Measurements from ENCODE around the gene ME3. TPM values are rescaled to one million over a fixed set of nuclear protein-coding genes. Genes with fewer than 3 reads are reported as not detected.
A peak's percentile ranks its signal among the peaks of the same experiment; 100 is the strongest.

The ME3 gene
- 37.6 TPM for total RNA-seq

DNA sequence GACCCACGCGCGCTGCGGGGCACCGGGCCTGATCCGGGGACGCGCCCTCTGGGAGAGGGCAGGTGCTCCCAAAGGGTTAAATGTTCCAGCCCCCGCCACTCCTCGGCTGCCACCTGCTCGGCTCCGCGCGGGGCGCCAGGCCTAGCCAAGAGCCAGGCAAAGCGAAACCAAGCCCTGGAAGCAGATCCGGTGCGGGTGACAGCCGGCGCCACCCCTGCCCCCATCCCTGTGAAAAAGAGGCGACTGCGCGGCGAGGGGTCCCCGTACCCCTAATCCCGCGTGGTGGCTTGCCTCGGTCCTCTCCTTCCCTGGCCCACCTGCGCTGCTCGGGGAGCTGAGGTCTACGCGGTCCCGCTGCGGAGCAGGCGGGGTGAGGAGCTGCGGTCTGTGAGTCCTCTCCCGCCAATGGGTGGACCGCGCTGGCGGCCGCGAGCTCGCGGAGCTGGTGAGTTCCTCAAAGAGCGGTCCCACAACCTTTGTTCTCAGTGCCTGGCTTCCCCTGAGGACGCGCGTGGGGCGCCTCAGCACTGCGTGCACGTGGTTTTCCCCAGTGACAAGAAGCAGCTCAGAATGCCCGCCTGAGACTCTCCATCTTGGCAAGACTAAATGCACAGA lies at the start of gene ME3:
ME3 (minus strand) TSS at position 610 of the 615 bp plus-strand sequence.
- peak; percentile 45 for DNase-seq (ENCODE audit: low spot score)

DNA sequence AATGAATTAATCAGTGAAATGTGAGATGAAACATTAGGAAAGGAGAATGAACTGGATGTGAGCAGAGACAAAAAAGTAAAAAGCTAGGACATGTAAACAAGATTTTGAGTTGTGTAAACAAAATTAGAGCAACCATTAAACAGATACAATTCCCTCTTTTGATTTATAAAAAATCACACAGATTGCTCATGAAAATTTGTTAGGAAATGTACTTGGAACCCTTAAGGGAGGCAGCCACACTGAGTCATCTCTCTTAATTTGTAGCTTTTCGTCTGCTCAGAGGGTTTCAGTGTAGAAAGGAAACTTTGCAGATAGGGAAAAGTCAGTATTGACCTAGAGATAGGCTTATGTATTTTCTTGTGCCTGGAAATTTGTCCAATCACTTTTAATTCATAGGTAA lies 49.6 kb upstream of the ME3 start:
- no peak for DNase-seq (ENCODE audit: low spot score)

DNA sequence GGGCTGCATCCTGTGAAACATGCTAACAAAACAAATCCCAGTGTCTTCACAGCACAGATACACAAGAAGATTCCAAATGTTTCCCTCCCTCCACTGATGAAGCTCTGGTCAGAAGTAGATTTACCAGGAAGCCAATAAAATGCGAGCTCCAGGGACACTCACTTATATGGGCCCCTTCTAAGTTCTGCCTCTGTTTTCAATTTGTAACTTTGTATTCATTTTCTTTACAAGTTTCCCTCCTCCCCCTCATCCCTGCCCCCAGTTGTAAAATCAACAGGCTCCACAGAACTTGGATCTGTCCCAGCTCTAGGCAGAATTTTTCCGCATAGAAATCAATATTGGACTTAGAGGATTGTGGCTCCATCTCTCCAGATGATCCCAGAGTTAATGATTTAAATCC lies 48.1 kb upstream of the ME3 start:
- DNase-seq (ENCODE audit: low spot score): peak; percentile 35

DNA sequence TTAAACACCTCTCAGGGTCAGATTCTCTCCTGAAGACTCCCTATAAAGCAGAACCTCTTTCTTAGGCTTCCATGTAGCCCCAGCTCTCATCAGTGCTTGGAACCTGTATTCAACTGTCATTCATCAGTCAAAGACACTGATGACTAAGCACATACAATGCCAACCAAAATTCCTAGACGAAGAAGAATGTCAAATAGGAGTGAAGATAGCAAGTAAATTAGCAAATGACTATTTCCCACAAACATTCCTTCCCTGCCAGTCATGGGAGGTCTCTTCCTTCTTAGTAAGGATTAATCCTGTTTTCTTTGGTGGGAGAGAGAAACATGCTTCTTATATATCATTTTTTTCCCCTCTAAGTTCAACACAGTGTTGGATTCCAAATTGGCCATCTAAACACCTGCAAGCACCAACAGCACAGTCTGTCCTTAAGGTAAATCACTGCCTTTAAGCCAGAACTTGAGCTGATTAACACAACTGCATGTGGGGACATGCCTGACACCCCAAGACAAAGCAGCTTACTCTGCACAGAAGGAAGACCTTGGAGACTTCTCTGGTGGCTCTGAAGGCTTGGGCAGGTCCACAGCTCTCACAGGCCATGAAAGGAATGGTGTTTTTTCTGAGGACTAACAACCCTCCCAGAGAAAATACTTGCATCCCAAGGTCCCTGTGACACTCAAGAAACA lies 47.5 kb upstream of the ME3 start:
- DNase-seq (ENCODE audit: low spot score): no peak

DNA sequence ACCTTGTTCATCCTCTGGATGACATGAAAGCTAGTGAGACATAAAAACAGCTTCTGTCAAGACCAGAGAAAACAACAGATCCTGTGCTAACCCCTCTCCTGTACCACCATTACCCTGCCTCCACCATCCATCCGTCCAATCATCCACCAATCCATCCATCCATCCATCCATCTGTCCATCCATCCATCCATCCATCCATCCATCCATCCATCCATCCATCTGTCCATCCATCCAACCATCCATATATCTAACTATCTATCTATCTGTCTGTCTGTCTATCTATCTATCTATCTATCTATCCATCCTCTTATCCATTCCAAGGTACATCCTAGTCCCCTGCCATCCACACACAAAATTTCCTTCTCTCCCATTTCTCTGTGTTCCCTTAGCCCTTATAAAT lies 46.6 kb upstream of the ME3 start:
- no peak for DNase-seq (ENCODE audit: low spot score)

DNA sequence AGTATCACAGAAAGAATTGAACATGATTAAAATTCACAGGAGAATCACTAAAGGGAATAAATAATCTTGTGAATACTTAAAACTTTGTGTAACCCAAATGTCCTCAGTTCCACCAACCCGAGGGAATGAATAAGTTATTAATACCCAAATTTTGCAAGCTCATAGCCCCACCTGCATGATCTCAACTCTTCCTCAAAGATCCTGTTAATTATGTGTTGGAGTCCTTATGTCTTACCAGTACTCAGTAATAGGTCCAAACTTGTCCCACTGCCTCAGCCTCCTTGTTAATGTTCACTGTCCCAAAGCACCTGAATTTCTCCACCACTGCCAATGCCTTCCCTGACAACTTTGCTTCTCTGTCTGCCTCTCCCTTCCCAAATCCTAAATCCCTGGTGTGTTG lies 46.1 kb upstream of the ME3 start:
- no peak for DNase-seq (ENCODE audit: low spot score)

DNA sequence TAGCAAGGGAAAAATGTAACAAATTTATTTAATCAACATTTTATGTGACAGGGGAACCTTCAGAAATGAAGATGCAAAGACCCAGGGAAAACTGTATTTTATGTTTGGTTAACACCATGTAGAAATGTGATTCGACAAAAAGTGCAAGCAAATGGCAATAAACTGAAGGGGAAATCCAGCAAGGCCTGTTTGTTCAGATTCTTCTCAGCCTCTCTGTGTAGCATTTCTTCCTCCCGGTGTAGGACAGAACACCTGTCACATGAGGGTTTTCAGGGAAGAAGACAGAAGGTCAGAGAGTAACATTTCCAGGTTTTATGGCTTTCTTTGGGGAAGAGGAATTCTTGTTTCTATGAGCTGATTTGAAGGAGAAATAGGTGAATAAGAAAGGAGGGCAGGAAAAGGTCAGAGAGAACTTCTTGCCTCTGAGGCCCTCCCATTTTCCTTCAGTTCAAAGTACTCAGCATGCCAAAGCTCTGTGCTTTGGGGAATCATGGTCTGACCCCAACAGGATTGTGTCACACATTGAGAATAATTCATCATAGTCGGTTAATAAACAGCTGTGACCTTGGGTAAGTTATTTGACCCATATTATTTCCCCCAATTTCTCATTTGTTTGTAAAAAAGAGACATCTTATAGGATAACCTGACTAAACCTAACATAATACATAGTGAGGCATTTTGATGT lies 45.5 kb upstream of the ME3 start:
- no peak for DNase-seq (ENCODE audit: low spot score)

DNA sequence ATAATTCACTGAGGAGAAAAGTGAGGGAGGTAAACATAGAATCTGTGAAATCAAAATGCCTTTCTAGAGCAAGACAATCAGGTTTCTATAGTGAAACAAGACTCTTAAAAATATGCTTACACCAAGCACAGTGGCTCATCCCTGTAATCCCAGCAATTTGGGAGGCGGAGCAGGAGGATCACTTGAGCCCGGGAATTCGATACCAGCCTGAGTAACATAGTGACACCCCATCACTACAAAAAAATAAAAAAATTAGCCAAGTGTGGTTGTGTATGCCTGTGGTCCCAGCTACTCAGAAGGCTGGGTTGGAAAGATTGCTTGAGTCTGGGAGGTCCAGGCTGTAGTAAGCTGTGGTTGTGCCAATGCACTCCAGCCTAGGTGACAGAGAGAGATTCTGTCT lies 43.2 kb upstream of the ME3 start:
- DNase-seq (ENCODE audit: low spot score): no peak

DNA sequence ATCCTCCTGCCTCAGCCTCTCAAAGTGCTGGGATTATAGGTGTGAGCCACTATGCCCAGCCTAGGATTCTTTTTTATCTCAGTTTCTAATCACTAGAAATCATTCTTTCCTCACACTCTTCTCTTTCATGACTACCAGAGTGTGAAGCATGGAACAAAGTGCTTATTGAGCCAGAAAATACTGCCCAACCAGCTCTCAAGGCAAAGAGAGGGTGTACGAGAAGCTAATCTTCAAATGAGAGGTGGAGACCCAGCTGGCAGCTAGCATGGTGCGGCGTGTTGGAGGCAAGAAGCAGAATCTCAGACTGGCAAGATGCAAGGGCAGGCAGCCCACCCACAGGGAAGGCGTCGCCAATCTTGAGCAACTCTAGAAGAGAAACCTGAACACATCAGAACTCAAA lies 41.1 kb upstream of the ME3 start:
- DNase-seq (ENCODE audit: low spot score): no peak

DNA sequence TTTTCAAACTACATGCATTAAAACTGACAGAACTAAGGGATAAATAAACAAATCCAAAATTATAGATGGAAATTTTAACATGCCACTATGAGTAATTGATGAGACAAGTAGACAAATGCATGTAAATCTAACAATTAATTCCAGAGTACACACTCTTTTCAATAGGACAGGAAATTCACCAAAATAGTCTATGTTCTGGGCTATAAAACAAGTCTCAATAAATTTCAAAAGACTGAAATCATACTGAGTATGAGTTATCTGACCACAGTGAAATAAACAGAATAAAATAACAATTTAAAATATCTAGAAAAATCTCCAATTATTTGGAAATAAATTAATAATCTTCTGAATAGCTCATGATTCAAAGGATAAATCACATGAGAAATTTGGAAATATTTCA lies 38.5 kb upstream of the ME3 start:
- no peak for DNase-seq (ENCODE audit: low spot score)

DNA sequence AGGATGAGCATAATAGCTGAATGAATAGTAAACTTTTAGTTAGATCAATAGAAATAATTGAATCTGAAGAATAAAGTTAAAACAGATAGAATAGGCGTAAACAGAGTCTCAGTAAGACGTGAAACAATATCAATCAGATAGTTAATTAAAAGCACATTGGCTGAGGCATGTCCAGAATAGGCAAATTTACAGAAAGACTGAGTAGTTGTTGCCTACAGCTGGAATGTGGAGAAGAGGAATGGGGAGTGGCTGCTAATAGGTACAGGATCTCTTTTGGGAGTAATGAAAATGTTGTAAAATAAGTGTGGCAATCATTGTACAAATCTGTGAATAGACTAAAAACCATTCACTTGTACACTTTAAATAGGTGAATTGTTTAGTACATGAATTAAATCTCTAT lies 36.3 kb upstream of the ME3 start:
- no peak for DNase-seq (ENCODE audit: low spot score)

DNA sequence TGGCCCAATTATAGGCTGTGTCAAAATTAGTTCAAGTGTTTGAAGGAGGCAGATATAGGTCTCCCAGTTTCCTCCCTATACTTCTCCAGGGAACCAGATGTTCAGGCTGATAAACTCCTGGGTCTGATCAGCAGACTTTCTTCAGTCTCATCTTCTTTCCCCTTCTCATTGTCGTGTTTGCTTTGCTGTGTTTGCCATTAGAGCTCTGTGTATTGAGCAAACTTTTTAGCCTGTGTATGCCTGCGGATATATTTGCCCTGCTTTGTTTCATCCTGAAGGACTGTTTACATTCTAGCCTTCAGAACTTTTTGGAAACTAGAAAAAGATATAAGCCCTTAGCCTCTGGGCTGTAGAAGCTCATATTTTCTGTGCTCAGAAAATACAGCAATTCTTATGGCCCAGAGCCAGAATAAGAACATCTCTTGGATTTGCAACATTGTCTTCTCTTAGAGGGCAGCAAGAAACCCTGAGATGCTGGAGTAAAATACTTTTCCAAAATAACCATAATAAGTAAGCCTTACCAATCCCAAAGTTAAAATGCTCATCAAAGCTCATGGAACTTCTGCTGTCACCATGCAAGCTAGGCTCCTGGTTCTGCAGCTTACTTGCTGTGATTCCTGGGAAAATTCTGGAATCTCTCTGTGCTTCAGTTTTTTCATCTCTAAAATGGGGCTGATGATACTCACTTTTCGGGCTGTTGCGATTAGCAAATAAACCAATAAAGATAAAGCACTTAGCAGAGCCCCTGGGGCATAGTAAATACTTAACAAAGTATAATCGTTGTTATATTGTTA lies 34.1 kb upstream of the ME3 start:
- peak; percentile 21 for DNase-seq (ENCODE audit: low spot score)

DNA sequence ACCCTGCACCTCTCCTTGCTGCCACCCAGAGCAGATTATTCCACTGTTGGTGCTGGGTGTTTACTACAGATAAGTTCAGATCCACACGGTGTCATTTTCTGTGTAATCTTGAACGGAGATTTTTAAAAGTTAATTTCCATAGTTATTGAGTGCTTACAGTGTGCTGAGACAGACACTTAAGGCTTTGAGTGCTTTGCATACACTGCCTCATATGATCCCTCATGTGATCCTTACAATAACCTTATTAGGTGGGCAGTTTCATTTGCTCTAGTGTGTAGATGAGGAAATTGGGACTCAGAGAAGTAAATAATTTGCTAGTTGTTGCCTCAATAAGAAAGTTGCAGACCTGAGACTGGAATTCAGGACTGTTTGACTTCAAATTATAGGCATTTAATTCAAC lies 32.3 kb upstream of the ME3 start:
- DNase-seq (ENCODE audit: low spot score): no peak

DNA sequence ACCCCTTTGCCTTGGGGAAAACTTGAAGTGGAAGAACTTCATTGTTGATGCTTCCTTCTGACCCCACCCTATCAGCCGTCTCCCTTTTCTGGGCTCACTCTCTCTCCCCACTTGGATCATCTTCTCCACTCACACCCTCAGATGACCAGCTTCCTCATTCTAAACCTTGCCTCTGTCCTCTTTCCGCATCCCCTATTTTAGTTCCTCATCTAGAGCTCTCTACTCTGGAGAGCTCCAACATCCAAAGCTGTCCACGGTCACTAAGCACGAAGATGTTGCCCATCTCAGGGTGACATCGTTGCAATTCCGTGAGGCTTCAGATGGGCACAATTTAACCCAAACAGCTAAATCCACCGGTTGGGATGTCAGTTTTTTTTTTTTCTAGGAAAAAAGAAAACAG lies 31.6 kb upstream of the ME3 start:
- no peak for DNase-seq (ENCODE audit: low spot score)

DNA sequence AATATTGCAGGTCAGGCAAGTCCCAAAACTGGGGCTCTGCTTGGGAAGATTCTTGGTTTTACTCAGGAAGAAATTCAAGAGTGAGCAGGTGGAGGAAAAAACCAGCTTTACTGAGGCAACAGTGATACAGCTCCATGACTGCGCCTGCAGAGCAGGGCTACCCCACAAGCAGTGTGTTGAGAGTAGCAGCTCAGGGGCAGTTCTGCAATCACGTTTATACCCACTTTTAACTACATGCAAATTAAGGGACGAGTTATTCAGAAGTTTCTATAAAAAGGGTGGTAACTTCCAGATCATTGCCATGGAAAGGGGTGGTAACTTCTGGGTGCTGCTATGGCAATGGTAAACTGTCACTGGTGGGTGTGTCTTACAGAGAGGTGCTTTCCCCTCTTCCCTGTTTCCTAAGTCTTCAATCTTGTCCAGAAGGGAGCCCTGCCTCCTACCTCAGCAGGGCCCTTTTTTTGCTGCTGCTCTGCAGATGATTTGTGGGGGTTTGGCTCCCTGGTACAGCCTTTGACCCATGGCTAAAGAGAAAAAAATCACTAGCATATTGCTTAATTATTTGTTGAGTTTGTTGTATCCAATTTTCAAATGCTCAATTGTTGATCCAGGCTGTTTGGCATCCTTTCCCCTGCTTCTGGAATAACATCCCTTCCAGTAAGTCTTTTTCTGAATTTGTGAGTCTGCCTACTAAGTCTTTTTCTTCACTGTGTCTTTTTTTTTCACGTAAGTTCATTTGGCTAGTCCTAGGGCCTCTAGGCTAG lies 30.0 kb upstream of the ME3 start:
- no peak for DNase-seq (ENCODE audit: low spot score)

DNA sequence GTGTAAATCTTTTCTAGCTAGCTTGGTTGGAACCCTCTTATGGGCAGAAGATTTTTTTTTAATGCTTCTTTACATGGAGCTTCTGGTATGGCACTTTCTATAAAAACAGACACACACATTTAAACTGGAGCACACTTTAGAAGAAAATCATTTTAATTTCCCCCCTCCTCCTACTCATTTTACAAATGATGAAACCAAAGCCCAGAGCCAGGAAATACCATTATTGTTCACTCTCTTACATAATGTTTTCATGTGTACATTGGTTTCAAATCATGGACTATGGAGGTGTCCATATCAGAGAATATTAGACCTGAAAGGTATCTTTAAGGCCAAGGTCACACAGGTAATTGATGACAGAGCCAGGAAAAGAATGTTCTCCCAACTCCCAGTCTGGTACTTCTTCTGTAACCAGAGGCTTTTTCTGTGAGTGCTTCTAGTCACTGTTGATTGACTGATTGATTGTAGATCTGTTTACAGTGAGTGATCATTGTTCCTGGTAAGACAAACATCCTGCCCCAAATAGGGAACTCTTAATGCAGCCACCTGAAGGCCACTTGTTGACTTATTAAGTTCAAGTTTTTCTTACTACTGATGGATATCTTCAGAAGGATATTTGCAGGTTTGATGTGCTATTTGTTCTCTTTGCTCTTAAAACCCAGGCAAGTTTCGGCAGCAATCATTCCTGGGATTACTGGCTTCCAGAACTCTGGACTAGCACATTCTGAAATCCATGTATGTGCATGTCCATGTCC lies 26.8 kb upstream of the ME3 start:
- no peak for DNase-seq (ENCODE audit: low spot score)

DNA sequence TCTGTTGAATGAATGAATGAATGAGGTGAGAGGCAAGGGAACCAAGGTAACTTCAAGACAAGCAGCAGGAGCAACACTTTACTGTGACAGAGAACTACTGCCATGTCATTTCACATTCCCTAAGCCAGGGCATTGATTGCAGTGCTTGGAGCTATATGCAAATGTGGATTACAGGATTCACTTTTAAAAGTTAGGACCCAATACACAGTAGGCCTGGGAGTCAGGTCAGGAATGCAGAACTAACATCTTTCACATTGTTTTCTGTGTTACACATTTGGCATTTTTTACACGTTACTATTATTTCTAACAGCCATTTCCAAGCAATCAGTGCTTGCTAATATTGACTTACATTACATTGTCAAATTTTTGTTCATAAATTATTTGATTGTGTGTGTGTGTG lies 26.2 kb upstream of the ME3 start:
- no peak for DNase-seq (ENCODE audit: low spot score)

DNA sequence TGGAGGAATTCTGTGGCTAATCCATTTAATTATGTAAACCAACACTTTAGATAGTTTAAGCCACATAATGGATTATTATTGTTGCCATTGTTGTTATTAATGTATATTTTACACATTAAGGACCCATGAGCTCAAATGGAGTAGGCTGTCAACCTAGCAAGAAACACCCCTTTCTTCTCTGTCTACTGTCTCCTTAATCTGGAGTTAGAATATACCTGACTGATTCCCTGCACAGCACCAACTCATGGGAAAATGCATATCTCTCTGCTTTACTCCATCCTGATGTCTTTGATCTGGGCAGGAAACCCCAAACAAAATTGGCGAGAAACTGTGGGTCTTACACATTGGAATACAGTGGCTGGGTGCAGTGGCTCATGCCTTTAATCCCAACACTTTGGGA lies 24.0 kb upstream of the ME3 start:
- DNase-seq (ENCODE audit: low spot score): no peak

DNA sequence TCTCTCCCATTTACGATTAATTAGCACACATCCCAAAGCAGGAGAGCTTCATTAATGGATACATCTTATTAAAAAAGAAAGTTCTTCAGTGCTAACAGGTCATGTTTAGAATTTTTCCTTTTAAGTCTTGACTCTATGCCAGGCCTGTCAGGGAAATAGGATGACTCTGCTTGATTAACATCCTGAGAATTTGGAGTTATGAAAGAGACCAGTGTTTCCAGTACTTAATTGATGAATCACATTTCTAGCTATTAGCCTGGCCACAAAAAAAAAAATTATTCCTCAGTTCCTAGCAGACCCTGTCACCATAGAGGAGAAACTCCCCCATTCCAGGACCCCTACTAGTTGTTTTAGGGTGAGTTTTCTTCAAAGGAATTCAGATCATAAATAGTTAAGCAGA lies 23.6 kb upstream of the ME3 start:
- DNase-seq (ENCODE audit: low spot score): no peak

DNA sequence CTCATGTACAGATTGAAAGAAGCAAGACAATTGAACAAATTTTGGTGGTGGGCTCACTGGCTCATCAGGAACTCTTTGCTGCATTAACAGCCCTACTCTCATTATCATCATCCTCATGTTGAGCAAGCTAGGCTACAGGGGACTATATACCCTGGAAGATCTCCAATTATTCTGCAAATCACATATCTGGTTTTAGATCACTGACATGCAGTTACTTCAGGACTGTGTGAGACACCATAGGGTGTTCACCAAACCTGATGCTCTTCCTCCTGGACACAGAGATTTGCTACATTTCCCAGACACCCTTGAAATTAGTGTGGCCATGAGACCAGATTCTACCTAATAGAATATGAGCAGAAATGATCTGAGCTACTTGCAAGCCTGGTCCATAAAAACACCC lies 23.0 kb upstream of the ME3 start:
- no peak for DNase-seq (ENCODE audit: low spot score)

DNA sequence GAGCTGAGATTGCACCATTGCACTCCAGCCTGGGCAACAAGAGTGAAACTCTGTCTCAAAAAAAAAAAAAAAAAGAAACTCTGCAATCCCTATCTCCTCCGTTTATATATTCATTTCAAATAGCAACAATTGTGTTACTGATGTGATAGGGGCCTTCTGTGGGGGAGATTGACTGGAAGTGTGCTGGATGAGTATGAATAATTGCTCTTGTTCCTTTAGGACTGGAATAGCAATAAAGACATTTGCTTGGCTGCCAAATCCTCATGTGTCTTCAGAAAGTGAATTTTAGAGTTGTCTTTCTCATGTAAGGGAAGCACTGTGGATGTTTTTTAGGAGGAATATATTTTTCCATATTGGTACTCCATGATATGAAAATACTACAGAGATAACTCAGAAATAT lies 21.1 kb upstream of the ME3 start:
- DNase-seq (ENCODE audit: low spot score): no peak
